A549 (cell line): ENCODE data around the gene TLNRD1.

ENCODE experiments used
- KDM1A ChIP-seq: fragments of 200-600 bp; sonication (generic); IDR thresholded peaks from 2 replicates; pipeline ENCODE4 v1.6.1; 2016; ENCODE audit warnings: low read depth, mild to moderate bottlenecking
- ZFP36 ChIP-seq: fragments of 450-650 bp; IDR thresholded peaks from 2 replicates; pipeline ENCODE4 v1.6.1; 2014; ENCODE audit warnings: borderline replicate concordance; ENCODE audit not compliant: partially characterized antibody
- TF ChIP-seq, protein P1 (sequence below): fragments of >200 bp; sonication (Bioruptor Twin); formaldehyde crosslinking; IDR thresholded peaks from 3 replicates; pipeline ENCODE4 v1.5.1; 2016

DNA sequence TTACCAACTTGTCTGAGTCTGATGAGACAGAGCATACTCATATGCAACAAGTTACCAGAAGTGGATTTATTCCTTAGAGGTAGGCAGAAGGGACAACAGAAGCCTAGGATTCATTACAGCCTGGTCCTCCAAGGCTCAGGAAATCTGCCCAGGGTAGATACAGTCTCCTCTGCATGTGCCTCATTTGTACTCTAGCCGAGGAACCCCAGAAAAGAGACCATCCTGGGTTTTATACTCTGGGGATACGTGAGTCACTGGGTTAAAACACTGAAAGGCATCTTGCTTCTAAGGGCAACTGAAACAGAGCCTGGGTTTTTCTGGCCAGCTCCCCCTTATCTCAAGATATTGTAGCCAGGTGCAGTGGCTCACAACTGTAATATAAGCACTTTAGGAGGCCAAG, 45.6 kb downstream of the TLNRD1 start:
- TF ChIP-seq, protein P1, sequence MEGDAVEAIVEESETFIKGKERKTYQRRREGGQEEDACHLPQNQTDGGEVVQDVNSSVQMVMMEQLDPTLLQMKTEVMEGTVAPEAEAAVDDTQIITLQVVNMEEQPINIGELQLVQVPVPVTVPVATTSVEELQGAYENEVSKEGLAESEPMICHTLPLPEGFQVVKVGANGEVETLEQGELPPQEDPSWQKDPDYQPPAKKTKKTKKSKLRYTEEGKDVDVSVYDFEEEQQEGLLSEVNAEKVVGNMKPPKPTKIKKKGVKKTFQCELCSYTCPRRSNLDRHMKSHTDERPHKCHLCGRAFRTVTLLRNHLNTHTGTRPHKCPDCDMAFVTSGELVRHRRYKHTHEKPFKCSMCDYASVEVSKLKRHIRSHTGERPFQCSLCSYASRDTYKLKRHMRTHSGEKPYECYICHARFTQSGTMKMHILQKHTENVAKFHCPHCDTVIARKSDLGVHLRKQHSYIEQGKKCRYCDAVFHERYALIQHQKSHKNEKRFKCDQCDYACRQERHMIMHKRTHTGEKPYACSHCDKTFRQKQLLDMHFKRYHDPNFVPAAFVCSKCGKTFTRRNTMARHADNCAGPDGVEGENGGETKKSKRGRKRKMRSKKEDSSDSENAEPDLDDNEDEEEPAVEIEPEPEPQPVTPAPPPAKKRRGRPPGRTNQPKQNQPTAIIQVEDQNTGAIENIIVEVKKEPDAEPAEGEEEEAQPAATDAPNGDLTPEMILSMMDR: no peak
- no peak for TF ChIP-seq KDM1A
- no peak for TF ChIP-seq ZFP36
